Keratinocyte (primary cell): ENCODE results near the gene PTPRD. TPM values are rescaled to one million over a fixed set of nuclear protein-coding genes. Genes with fewer than 3 reads are reported as not detected.

Source experiments
- DNase-seq: peaks from one replicate; pipeline ENCODE4 v3.0.0-alpha.2; 2011; ENCODE audit warnings: low read depth, missing footprints, low spot score
- FAIRE-seq: peaks from 2 replicates; lab custom pipeline; 2011; peaks lifted over from hg19 to GRCh38; lab: Jason Lieb, UNC
- H2AFZ ChIP-seq: 2 replicates; pipeline ENCODE4 v1.6.0; 2012; ENCODE audit warnings: low read length, control low read depth, inconsistent platforms; ENCODE audit not compliant: control insufficient read depth
- H3K27ac ChIP-seq: 2 replicates; pipeline ENCODE4 v1.5.1; 2011; ENCODE audit warnings: low read length; ENCODE audit not compliant: control insufficient read depth, insufficient read depth
- H3K27me3 ChIP-seq: 3 replicates; pipeline ENCODE4 v1.6.0; 2011; ENCODE audit warnings: low read length; ENCODE audit not compliant: control insufficient read depth, insufficient read depth; ENCODE audit errors: extremely low read depth
- H3K36me3 ChIP-seq, 2 experiments: 2 replicates in 1 of 2; 3 replicates in 1 of 2; pipeline ENCODE4 v1.5.1; 2011; ENCODE audit warnings: low read length in 2 of 2, mild to moderate bottlenecking in 1 of 2; ENCODE audit not compliant: control insufficient read depth in 2 of 2, insufficient read depth in 2 of 2; ENCODE audit errors: extremely low read depth in 1 of 2
- H3K4me1 ChIP-seq: 3 replicates; pipeline ENCODE4 v1.5.1; 2011; ENCODE audit warnings: low read length; ENCODE audit not compliant: control insufficient read depth, insufficient read depth; ENCODE audit errors: extremely low read depth
- H3K4me2 ChIP-seq: 3 replicates; pipeline ENCODE4 v1.6.0; 2011; ENCODE audit warnings: low read depth, low read length; ENCODE audit not compliant: control insufficient read depth, insufficient read depth; ENCODE audit errors: extremely low read depth
- H3K4me3 ChIP-seq, 3 experiments: fragments of 200-600 bp in 1 of 3; sonication (generic) in 1 of 3; 2 replicates in 2 of 3; 3 replicates in 1 of 3; pipeline ENCODE4 v1.5.1; 2011 to 2016; ENCODE audit warnings: low read length in 3 of 3, mild to moderate bottlenecking in 3 of 3, control low read depth in 2 of 3, inconsistent platforms in 1 of 3, low read depth in 1 of 3, mixed read lengths in 1 of 3, mixed run types in 1 of 3, moderate library complexity in 1 of 3; ENCODE audit not compliant: control insufficient read depth in 2 of 3, insufficient read depth in 2 of 3; ENCODE audit errors: extremely low read depth in 1 of 3
- H3K79me2 ChIP-seq: 2 replicates; pipeline ENCODE4 v1.6.0; 2012; ENCODE audit warnings: low read length; ENCODE audit not compliant: control insufficient read depth, insufficient read depth
- H3K9ac ChIP-seq: 3 replicates; pipeline ENCODE4 v1.6.0; 2011; ENCODE audit warnings: low read length; ENCODE audit not compliant: control insufficient read depth, insufficient read depth; ENCODE audit errors: extremely low read depth
- H3K9me1 ChIP-seq: 3 replicates; pipeline ENCODE4 v1.6.0; 2011; ENCODE audit warnings: low read length; ENCODE audit not compliant: control insufficient read depth, insufficient read depth; ENCODE audit errors: extremely low read depth
- H3K9me3 ChIP-seq: 2 replicates; pipeline ENCODE4 v1.5.1; 2012; ENCODE audit warnings: low read depth, low read length; ENCODE audit not compliant: control insufficient read depth
- H4K20me1 ChIP-seq: 3 replicates; pipeline ENCODE4 v1.6.0; 2011; ENCODE audit warnings: low read length; ENCODE audit not compliant: control insufficient read depth, insufficient read depth; ENCODE audit errors: extremely low read depth
- CTCF ChIP-seq, 3 experiments: IDR thresholded peaks in 1 of 3; conservative IDR thresholded peaks in 1 of 3; optimal IDR thresholded peaks in 1 of 3; 2 replicates in 2 of 3; 3 replicates in 1 of 3; pipeline versions ENCODE3 to v1.5.1; 2011; ENCODE audit warnings: low read length in 3 of 3, mild to moderate bottlenecking in 3 of 3, moderate library complexity in 2 of 3, control low read depth in 1 of 3, inconsistent platforms in 1 of 3; ENCODE audit not compliant: insufficient read depth in 2 of 3; ENCODE audit errors: extremely low read depth in 1 of 3
- EZH2 ChIP-seq: IDR thresholded peaks from one replicate; pipeline ENCODE4 v1.6.1; 2012; ENCODE audit warnings: inconsistent platforms, mild to moderate bottlenecking, low read length, moderate library complexity
- dilution Hi-C: fragments of 300-500 bp; cut with MboI; formaldehyde crosslinking; loops from one replicate; pipeline ENCODE4 v1.7.0; 2020; ENCODE audit warnings: low sequenced_read_pairs; ENCODE audit not compliant: extremely low pct_ligation_motif_present
- polyA plus RNA-seq, 5 experiments: library from polyadenylated mRNA; depleted of rRNA in 3 of 5; stranded (reverse) in 3 of 5; stranded (forward) in 1 of 5; unstranded in 1 of 5; fragments of >200 nt; gene quantifications; 1 replicate in 1 of 5; 2 replicates in 3 of 5; 3 replicates in 1 of 5; pipeline versions ENCODE4 v1.2.1 to v1.2.3, GENCODE V29; 2011 to 2012; ENCODE audit warnings: missing spikeins in 2 of 5, low read depth in 1 of 5, low replicate concordance in 1 of 5

The PTPRD gene
- polyA plus RNA-seq, 1 donor (not counting 4 experiments of a cell fraction or from before 2014, with no cell fraction given), result 0.10 TPM

GRCh38 chr9:9186086-9186485 is 1426.7 kb downstream of the PTPRD start:
- Histone ChIP-seq H2AFZ (no peak overlapping the region), H3K4me2 (no peak overlapping the region), H3K36me3 (no peaks in the 10 kb centered on the region), H4K20me1 (no peaks in the 10 kb centered on the region), H3K4me3 (no peak overlapping the region), H3K9me3 (no peaks in the 10 kb centered on the region), H3K27me3 (no peaks in the 10 kb centered on the region), H3K4me1 (no peaks in the 10 kb centered on the region), H3K9me1 (no peaks in the 10 kb centered on the region), H3K79me2 (no peaks in the 10 kb centered on the region), H3K27ac (no peak overlapping the region), H3K9ac (no peak overlapping the region)
- FAIRE-seq (no peak), DNase-seq (no peak)
- dilution Hi-C loops, result no loop called here
- TF ChIP-seq CTCF (optimal IDR thresholded peaks at IDR 0.05 in 1 of 3, IDR thresholded peaks at IDR 0.05 in 1 of 3, conservative IDR thresholded peaks at IDR 0.05 in 1 of 3; ENCODE audit: extremely low read depth in 1 of 3, insufficient read depth in 2 of 3, low read length in 3 of 3) (no peak), EZH2 (no peak)

- DNase-seq, result no peak
- Histone ChIP-seq H3K4me1 (no peaks in the 10 kb centered on the region), H3K4me2 (no peak overlapping the region), H3K27ac (no peak overlapping the region), H3K9ac (no peak overlapping the region), H3K9me3 (no peaks in the 10 kb centered on the region), H3K27me3 (no peaks in the 10 kb centered on the region), H3K9me1 (no peaks in the 10 kb centered on the region), H3K36me3 (no peaks in the 10 kb centered on the region), H4K20me1 (no peaks in the 10 kb centered on the region), H2AFZ (no peak overlapping the region), H3K79me2 (no peaks in the 10 kb centered on the region), H3K4me3 (no peak overlapping the region)
- no peak for FAIRE-seq
- dilution Hi-C loops, result no loop called here
- TF ChIP-seq EZH2, result no peak
- no peak for TF ChIP-seq CTCF (optimal IDR thresholded peaks at IDR 0.05 in 1 of 3, IDR thresholded peaks at IDR 0.05 in 1 of 3, conservative IDR thresholded peaks at IDR 0.05 in 1 of 3; ENCODE audit: extremely low read depth in 1 of 3, insufficient read depth in 2 of 3, low read length in 3 of 3)
Measured at GRCh38 chr9:9182431-9182830, 1430.4 kb downstream of the PTPRD start.
